Liver (tissue), 2 donors: Measurements from ENCODE around the gene UBASH3B.

Experiments used
- GABPA ChIP-seq, 2 donors: IDR thresholded peaks in 1 of 2; conservative IDR thresholded peaks in 1 of 2; 2 replicates each; pipeline ENCODE4 v1.6.1; 2016; ENCODE audit warnings: antibody characterized with exemption in 2 of 2, mild to moderate bottlenecking in 1 of 2, moderate library complexity in 1 of 2
- NR2F2 ChIP-seq: IDR thresholded peaks from 2 replicates; pipeline ENCODE4 v1.6.1; 2016; ENCODE audit warnings: antibody characterized with exemption
- RAD21 ChIP-seq, 2 donors: IDR thresholded peaks; 2 replicates each; pipeline ENCODE4 v1.6.1; 2016; ENCODE audit warnings: antibody characterized with exemption in 2 of 2, mild to moderate bottlenecking in 2 of 2
- TF ChIP-seq, protein P1 (sequence below): IDR thresholded peaks from 2 replicates; pipeline ENCODE4 v1.6.1; 2016; ENCODE audit warnings: antibody characterized with exemption, mild to moderate bottlenecking
- donor health status: healthy.

DNA sequence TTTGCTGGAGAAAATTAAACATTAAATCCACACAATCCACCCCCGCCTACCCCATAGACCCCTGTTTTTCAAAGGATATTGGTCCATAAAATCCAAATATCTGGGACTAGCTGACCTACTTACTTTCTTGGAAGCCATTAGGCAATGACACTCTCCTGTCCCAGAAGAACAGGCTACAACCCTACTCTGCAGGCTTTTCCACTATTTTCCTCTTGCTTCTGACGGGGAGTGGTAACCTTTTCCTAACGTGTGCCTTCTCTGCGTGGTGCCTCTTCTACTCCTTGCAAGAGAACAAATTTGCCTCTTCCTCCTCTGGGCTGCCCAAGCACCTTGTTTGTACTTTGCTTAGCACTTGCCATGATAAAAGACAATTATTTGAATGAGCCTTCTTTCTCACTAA is 51.6 kb downstream of the UBASH3B start:
- TF ChIP-seq RAD21 (IDR thresholded peaks at IDR 0.05) = no peak
- no peak for TF ChIP-seq NR2F2
- no peak for TF ChIP-seq GABPA (IDR thresholded peaks at IDR 0.05 in 1 of 2, conservative IDR thresholded peaks at IDR 0.05 in 1 of 2)
- TF ChIP-seq, protein P1, sequence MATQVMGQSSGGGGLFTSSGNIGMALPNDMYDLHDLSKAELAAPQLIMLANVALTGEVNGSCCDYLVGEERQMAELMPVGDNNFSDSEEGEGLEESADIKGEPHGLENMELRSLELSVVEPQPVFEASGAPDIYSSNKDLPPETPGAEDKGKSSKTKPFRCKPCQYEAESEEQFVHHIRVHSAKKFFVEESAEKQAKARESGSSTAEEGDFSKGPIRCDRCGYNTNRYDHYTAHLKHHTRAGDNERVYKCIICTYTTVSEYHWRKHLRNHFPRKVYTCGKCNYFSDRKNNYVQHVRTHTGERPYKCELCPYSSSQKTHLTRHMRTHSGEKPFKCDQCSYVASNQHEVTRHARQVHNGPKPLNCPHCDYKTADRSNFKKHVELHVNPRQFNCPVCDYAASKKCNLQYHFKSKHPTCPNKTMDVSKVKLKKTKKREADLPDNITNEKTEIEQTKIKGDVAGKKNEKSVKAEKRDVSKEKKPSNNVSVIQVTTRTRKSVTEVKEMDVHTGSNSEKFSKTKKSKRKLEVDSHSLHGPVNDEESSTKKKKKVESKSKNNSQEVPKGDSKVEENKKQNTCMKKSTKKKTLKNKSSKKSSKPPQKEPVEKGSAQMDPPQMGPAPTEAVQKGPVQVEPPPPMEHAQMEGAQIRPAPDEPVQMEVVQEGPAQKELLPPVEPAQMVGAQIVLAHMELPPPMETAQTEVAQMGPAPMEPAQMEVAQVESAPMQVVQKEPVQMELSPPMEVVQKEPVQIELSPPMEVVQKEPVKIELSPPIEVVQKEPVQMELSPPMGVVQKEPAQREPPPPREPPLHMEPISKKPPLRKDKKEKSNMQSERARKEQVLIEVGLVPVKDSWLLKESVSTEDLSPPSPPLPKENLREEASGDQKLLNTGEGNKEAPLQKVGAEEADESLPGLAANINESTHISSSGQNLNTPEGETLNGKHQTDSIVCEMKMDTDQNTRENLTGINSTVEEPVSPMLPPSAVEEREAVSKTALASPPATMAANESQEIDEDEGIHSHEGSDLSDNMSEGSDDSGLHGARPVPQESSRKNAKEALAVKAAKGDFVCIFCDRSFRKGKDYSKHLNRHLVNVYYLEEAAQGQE = no peak
